Mucosa of rectum (tissue), 2 donors: ENCODE data around the gene FNIP1.
A peak's percentile ranks its signal among the peaks of the same experiment; 100 is the strongest.
"Not testable (repeated sequence)": the region's sequence is repeated elsewhere in the genome, so short reads cannot be mapped to it uniquely, and the experiment has no call there.

Source experiments
- H3K27ac ChIP-seq, 2 donors: one replicate each; pipeline ENCODE4 v1.7.0; 2013; ENCODE audit warnings: inconsistent platforms in 2 of 2, low read depth in 2 of 2, low read length in 2 of 2
- H3K27me3 ChIP-seq, 2 donors: one replicate each; pipeline ENCODE4 v1.7.0; 2013; ENCODE audit warnings: low read length in 2 of 2; ENCODE audit not compliant: control insufficient read depth in 2 of 2, insufficient read depth in 2 of 2
- H3K36me3 ChIP-seq, 2 donors: one replicate each; pipeline ENCODE4 v1.7.0; 2013; ENCODE audit warnings: low read length in 2 of 2; ENCODE audit not compliant: control insufficient read depth in 2 of 2, insufficient read depth in 2 of 2
- H3K4me1 ChIP-seq, 2 donors: one replicate each; pipeline ENCODE4 v1.7.0; 2013; ENCODE audit warnings: low read length in 2 of 2, mild to moderate bottlenecking in 1 of 2; ENCODE audit not compliant: control insufficient read depth in 2 of 2, insufficient read depth in 2 of 2
- H3K4me3 ChIP-seq, 2 donors: one replicate each; pipeline ENCODE4 v1.7.0; 2013; ENCODE audit warnings: low read length in 2 of 2
- H3K9ac ChIP-seq, 2 donors: one replicate each; pipeline ENCODE4 v1.7.0; 2013; ENCODE audit warnings: low read length in 2 of 2, low read depth in 1 of 2, mild to moderate bottlenecking in 1 of 2
- H3K9me3 ChIP-seq, 2 donors: one replicate each; pipeline ENCODE4 v1.7.0; 2013; ENCODE audit warnings: low read length in 2 of 2; ENCODE audit not compliant: control insufficient read depth in 2 of 2
- donor health status: healthy.
- donor health status: Normal muscosa, but diverticular disease.

The FNIP1 gene

GRCh38 chr5:131678273-131678672, 118.5 kb downstream of the FNIP1 start:
- H3K9ac ChIP-seq, H3K4me3 ChIP-seq, H3K27ac ChIP-seq, H3K9me3 ChIP-seq, H3K27me3 ChIP-seq, H3K4me1 ChIP-seq: not testable (repeated sequence)
- peaks cover 24 to 35% of the 10 kb centered on the region in 2 donors for H3K36me3 ChIP-seq

GRCh38 chr5:131677115-131677514, 119.7 kb downstream of the FNIP1 start:
- no peaks in the 10 kb centered on the region for H3K4me1 ChIP-seq
- H3K9me3 ChIP-seq: no peaks in the 10 kb centered on the region
- peaks cover 32 to 36% of the 10 kb centered on the region in 2 donors for H3K36me3 ChIP-seq
- H3K9ac ChIP-seq: no peak overlapping the region
- H3K4me3 ChIP-seq: no peak overlapping the region
- no peak overlapping the region for H3K27ac ChIP-seq
- no peaks in the 10 kb centered on the region for H3K27me3 ChIP-seq

GRCh38 chr5:131672776-131673175, 124.0 kb downstream of the FNIP1 start:
- Histone ChIP-seq H3K9me3 (no peaks in the 10 kb centered on the region), H3K4me1 (no peaks in the 10 kb centered on the region), H3K36me3 (peaks cover 34 to 37% of the 10 kb centered on the region in 2 donors), H3K4me3 (no peak overlapping the region), H3K9ac (no peak overlapping the region), H3K27ac (peak overlapping the region in 1 of 2 donors; percentile 53), H3K27me3 (no peaks in the 10 kb centered on the region)

GRCh38 chr5:131671994-131672655, 124.7 kb downstream of the FNIP1 start:
- no peaks in the 10 kb centered on the region for H3K4me1 ChIP-seq
- H3K36me3 ChIP-seq: peaks cover 30 to 32% of the 10 kb centered on the region in 2 donors
- H3K27me3 ChIP-seq: no peaks in the 10 kb centered on the region
- H3K9me3 ChIP-seq: no peaks in the 10 kb centered on the region
- H3K4me3 ChIP-seq: no peak overlapping the region
- peak overlapping the region; percentile 19 to 53 for H3K27ac ChIP-seq
- H3K9ac ChIP-seq: no peak overlapping the region

GRCh38 chr5:131671409-131671808, 125.4 kb downstream of the FNIP1 start:
- Histone ChIP-seq H3K4me1 (no peaks in the 10 kb centered on the region), H3K27ac (peak overlapping the region; percentile 4 to 19), H3K9ac (no peak overlapping the region), H3K4me3 (no peak overlapping the region), H3K27me3 (no peaks in the 10 kb centered on the region), H3K36me3 (peaks cover 29 to 32% of the 10 kb centered on the region in 2 donors), H3K9me3 (no peaks in the 10 kb centered on the region)

GRCh38 chr5:131664929-131665328, 131.9 kb downstream of the FNIP1 start:
- Histone ChIP-seq H3K4me1 (no peaks in the 10 kb centered on the region), H3K36me3 (peaks cover 29 to 34% of the 10 kb centered on the region in 2 donors), H3K4me3 (no peak overlapping the region), H3K9ac (no peak overlapping the region), H3K27ac (no peak overlapping the region), H3K27me3 (no peaks in the 10 kb centered on the region), H3K9me3 (peaks cover 0 to 3% of the 10 kb centered on the region in 2 donors)

- H3K27me3 ChIP-seq: no peaks in the 10 kb centered on the region
- no peak overlapping the region for H3K4me3 ChIP-seq
- peaks cover 0 to 3% of the 10 kb centered on the region in 2 donors for H3K9me3 ChIP-seq
- H3K4me1 ChIP-seq: no peaks in the 10 kb centered on the region
- H3K36me3 ChIP-seq: peaks cover 38 to 40% of the 10 kb centered on the region in 2 donors
- no peak overlapping the region for H3K9ac ChIP-seq
- no peak overlapping the region for H3K27ac ChIP-seq
Observed at GRCh38 chr5:131661933-131662332, 134.9 kb downstream of the FNIP1 start.

- Histone ChIP-seq H3K9ac (no peak overlapping the region), H3K4me3 (no peak overlapping the region), H3K27me3 (no peaks in the 10 kb centered on the region), H3K36me3 (peaks cover 28 to 34% of the 10 kb centered on the region in 2 donors), H3K4me1 (no peaks in the 10 kb centered on the region), H3K9me3 (peaks cover 0 to 3% of the 10 kb centered on the region in 2 donors), H3K27ac (no peak overlapping the region)
Observed at GRCh38 chr5:131659841-131660240, 137.0 kb downstream of the FNIP1 start.

- Histone ChIP-seq H3K36me3 (peaks cover 29 to 34% of the 10 kb centered on the region in 2 donors), H3K4me1 (no peaks in the 10 kb centered on the region), H3K4me3 (no peak overlapping the region), H3K9ac (no peak overlapping the region), H3K27me3 (no peaks in the 10 kb centered on the region), H3K9me3 (peaks cover 0 to 3% of the 10 kb centered on the region in 2 donors), H3K27ac (no peak overlapping the region)
Observed at GRCh38 chr5:131659290-131659689, 137.5 kb downstream of the FNIP1 start.

GRCh38 chr5:131654776-131655175, 142.0 kb downstream of the FNIP1 start:
- Histone ChIP-seq H3K4me1 (no peaks in the 10 kb centered on the region), H3K27ac (no peak overlapping the region), H3K36me3 (peaks cover 23 to 30% of the 10 kb centered on the region in 2 donors), H3K9ac (no peak overlapping the region), H3K27me3 (no peaks in the 10 kb centered on the region), H3K9me3 (no peaks in the 10 kb centered on the region), H3K4me3 (no peak overlapping the region)
